NCI-H82 (cell line): ENCODE measurements around the gene PKIG.

Experiments
- DNase-seq: peaks from one replicate; lab custom pipeline; 2025; lab: John Stamatoyannopoulos, UW

Gene PKIG

DNA sequence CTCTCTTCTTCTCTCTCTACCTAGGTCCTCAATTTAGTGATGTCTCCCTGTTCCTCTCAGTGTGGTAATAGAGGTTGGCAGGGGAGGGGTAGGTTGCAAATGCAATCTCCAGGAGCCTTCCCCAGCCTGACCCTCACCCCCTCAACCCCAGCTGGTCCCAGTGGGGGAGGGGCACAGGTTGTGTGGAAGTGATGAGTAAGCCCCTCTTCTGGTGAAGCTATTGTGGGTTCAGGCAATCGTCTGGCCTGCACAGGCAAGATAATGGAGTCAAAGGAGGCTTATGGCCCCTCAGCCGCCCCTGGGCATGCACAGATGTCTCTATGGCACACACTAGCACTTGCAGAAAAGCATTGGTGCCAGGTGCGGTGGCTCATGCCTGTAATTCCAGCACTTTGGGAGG lies 79.9 kb downstream of the PKIG start:
- DNase-seq, result no peak

DNA sequence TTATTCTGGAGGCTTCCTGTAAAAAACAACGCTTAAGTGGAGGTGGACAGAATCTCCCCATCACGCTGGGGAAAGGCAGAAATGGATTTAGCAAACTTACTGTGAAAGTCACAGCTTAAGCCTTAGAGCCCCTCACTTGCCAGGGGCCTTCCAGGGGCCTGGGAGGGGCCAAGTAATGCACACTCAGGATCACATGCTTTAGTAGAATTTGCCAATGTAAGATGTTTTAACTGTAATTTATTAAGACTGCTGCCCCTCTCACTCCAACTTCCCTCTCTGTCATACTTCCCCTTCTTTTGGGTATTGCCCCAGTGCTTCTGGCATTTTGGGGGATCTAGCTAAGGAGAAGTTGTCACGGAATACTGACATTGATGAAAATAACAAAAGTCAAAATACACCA lies 81.8 kb downstream of the PKIG start:
- DNase-seq, result no peak

DNA sequence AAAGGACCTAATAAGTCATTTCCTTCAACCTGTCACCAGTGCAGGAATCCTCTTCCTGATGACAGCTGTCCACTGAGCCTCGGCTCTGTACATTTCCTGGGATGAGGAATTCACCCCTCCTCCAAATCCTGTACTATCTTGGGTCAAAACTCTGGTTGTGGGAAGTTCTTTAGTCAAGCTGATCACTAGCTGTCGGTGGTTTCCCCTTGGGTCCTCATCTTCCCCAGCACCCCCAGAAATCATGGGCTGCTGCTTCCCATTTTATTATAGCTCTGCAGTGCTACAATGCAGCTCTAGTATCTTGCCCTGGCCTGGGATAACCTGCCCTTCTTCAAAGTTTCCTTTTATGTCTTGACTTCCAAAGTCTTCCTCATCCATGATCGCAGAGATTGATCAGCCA lies 83.7 kb downstream of the PKIG start:
- DNase-seq, result peak; percentile 30
